Panc1 (cell line): Measurements from ENCODE around the gene PROCR. TPM values are rescaled to one million over a fixed set of nuclear protein-coding genes. Genes with fewer than 3 reads are reported as not detected.
A peak's percentile ranks its signal among the peaks of the same experiment; 100 is the strongest.

ENCODE experiments used
- ATAC-seq: fragments of 200-7000 bp; cut with Tn5 transposase; 2 replicates; pipeline ENCODE4 v1.9.1; 2020; ENCODE audit warnings: mild to moderate bottlenecking, moderate library complexity
- BruUV-seq: library from RNA; stranded (reverse); fragments of 400-500 nt; replicated peaks from 2 replicates; lab custom pipeline; 2021; lab: Mats Ljungman, UMichigan
- CTCF ChIA-PET: fragments of 300-600 bp; sonication (Branson Sonifier 250); formaldehyde crosslinking; loops from one replicate; lab custom pipeline; 2022; ENCODE audit warnings: antibody characterized with exemption; lab: Charles Lee
- POLR2A ChIA-PET: fragments of 300-600 bp; sonication (Branson Sonifier 250); formaldehyde crosslinking; loops from one replicate; lab custom pipeline; 2022; ENCODE audit warnings: antibody characterized with exemption; lab: Charles Lee
- DNase-seq: peaks from one replicate; pipeline ENCODE4 v3.0.0-alpha.2; 2010; ENCODE audit warnings: low read depth, low spot score
- H3K27ac ChIP-seq: 2 replicates; pipeline ENCODE4 v1.5.1; 2011; ENCODE audit warnings: mild to moderate bottlenecking, low read length, inconsistent platforms
- H3K27me3 ChIP-seq: fragments of 200-500 bp; sonication (Bioruptor generic); 2 replicates; pipeline ENCODE4 v1.6.0; 2014; ENCODE audit warnings: low read length, inconsistent platforms; ENCODE audit not compliant: control insufficient read depth, insufficient read depth
- H3K36me3 ChIP-seq: fragments of 200-500 bp; sonication (Bioruptor generic); 2 replicates; pipeline ENCODE4 v1.5.1; 2014; ENCODE audit warnings: inconsistent platforms, mild to moderate bottlenecking, low read length, moderate library complexity; ENCODE audit not compliant: control insufficient read depth, insufficient read depth
- H3K4me1 ChIP-seq: 2 replicates; pipeline ENCODE4 v1.5.1; 2011; ENCODE audit warnings: inconsistent platforms, mild to moderate bottlenecking, low read length, moderate library complexity; ENCODE audit not compliant: control insufficient read depth, insufficient read depth
- H3K4me3 ChIP-seq, 2 experiments: 2 replicates each; pipeline ENCODE4 v1.5.1; 2011 to 2012; ENCODE audit warnings: low read depth in 2 of 2, low read length in 2 of 2, mild to moderate bottlenecking in 2 of 2, inconsistent platforms in 1 of 2, moderate library complexity in 1 of 2
- H3K9me3 ChIP-seq: fragments of 200-500 bp; sonication (Bioruptor generic); 2 replicates; pipeline ENCODE4 v1.5.1; 2014; ENCODE audit warnings: low read depth, mild to moderate bottlenecking, inconsistent platforms, low read length, moderate library complexity; ENCODE audit not compliant: control insufficient read depth, insufficient read depth
- CTCF ChIP-seq: fragments of 450-650 bp; IDR thresholded peaks from 2 replicates; pipeline ENCODE4 v1.5.1; 2017; ENCODE audit warnings: mild to moderate bottlenecking
- REST ChIP-seq, 2 experiments: IDR thresholded peaks; 2 replicates each; pipeline ENCODE4 v1.6.1; 2011 to 2012; ENCODE audit warnings: low read depth in 2 of 2, control low read depth in 1 of 2, low read length in 1 of 2, mild to moderate bottlenecking in 1 of 2, moderate library complexity in 1 of 2; ENCODE audit not compliant: insufficient read depth in 1 of 2
- TCF7L2 ChIP-seq: IDR thresholded peaks from 2 replicates; pipeline ENCODE4 v1.6.1; 2011; ENCODE audit warnings: mild to moderate bottlenecking, low read depth, low read length, inconsistent platforms
- in situ Hi-C: cut with HindIII; loops from 2 replicates; pipeline ENCODE4 v1.10.0; 2016; ENCODE audit warnings: low sequenced_read_pairs, low pct_unique_long_range_greater_than_20kb
- intact Hi-C: fragments of 100-400 bp; cut with micrococcal nuclease; formaldehyde crosslinking; loops from one replicate; pipeline ENCODE4 v1.10.0; 2022; ENCODE audit not compliant: unreplicated experiment
- total RNA-seq: library from RNA; stranded (reverse); gene quantifications from one replicate; pipeline ENCODE4 v1.2.1, GENCODE V29; 2021; ENCODE audit not compliant: unreplicated experiment

The PROCR gene
- total RNA-seq, 1 experiment from 2014 or later: 38.0 TPM

GRCh38 chr20:35226126-35226883 lies 54.4 kb downstream of the PROCR start, which contains the start of gene MMP24:
TSS of gene MMP24 (plus strand) at chr20:35226690. CDS start at chr20:35226739, 49 bp downstream.
- intact Hi-C loops (no loop called here), in situ Hi-C loops (no loop called here)

More at GRCh38 chr20:35226126-35226883, 54.4 kb downstream of the PROCR start, which contains the start of gene MMP24:
- Histone ChIP-seq H3K27ac (no peak within 1 kb of the TSS), H3K4me1 (no peaks in the 10 kb centered on the region), H3K9me3 (no peaks in the 10 kb centered on the region), H3K36me3 (no peaks in the 10 kb centered on the region), H3K4me3 (peak within 1 kb of the TSS; percentile 22 to 45), H3K27me3 (peaks cover 17% of the 10 kb centered on the region)
- ChIA-PET POLR2A (no interaction called here), CTCF (interaction anchor here (0.7 kb wide), 3 partner anchors 43 to 364 kb away, joined by 4 to 5 read pairs (median 5); no protein-coding TSS in a partner anchor)
- BruUV-seq: no TSS peak
- TF ChIP-seq CTCF: no peak
- no peak for TF ChIP-seq REST (IDR thresholded peaks at IDR 0.05; ENCODE audit: insufficient read depth in 1 of 2, low read depth in 2 of 2, low read length in 1 of 2)
- no peak for TF ChIP-seq TCF7L2
- ATAC-seq (peak; percentile 46), DNase-seq (no peak)

Other genes starting within 250 kb of the PROCR start
- gene GSS, start 216.3 kb upstream of the PROCR start, total RNA-seq: 64.8 TPM
- gene MYH7B, start 216.2 kb upstream of the PROCR start, total RNA-seq: 0.59 TPM
- gene TRPC4AP, start 79.3 kb upstream of the PROCR start, total RNA-seq: 48.4 TPM
- gene EDEM2, start 24.7 kb upstream of the PROCR start, total RNA-seq: 34.7 TPM
- gene MMP24, start 54.6 kb downstream of the PROCR start, total RNA-seq: 7.1 TPM
- gene MMP24OS, start 106.0 kb downstream of the PROCR start, total RNA-seq: 83.8 TPM
- gene EIF6, start 112.7 kb downstream of the PROCR start, total RNA-seq: 258 TPM
- not detected for gene FAM83C, start 120.4 kb downstream of the PROCR start, total RNA-seq
- 58.6 TPM for gene UQCC1, start 239.9 kb downstream of the PROCR start, total RNA-seq